Stimulated activated CD8-positive, alpha-beta memory T cell treated with anti-CD3 and anti-CD28 coated beads, Interleukin-4, amount 100 ng/mL, for 4 hours (primary cell): ENCODE measurements around the gene ME2.
"Not testable (repeated sequence)": the region's sequence is repeated elsewhere in the genome, so short reads cannot be mapped to it uniquely, and the experiment has no call there.

Source experiments
- DNase-seq, 2 donors: peaks; one replicate each; pipeline ENCODE4 v3.0.0-alpha.2; 2020; ENCODE audit warnings: low read depth in 2 of 2, low spot score in 1 of 2

The ME2 gene

DNA sequence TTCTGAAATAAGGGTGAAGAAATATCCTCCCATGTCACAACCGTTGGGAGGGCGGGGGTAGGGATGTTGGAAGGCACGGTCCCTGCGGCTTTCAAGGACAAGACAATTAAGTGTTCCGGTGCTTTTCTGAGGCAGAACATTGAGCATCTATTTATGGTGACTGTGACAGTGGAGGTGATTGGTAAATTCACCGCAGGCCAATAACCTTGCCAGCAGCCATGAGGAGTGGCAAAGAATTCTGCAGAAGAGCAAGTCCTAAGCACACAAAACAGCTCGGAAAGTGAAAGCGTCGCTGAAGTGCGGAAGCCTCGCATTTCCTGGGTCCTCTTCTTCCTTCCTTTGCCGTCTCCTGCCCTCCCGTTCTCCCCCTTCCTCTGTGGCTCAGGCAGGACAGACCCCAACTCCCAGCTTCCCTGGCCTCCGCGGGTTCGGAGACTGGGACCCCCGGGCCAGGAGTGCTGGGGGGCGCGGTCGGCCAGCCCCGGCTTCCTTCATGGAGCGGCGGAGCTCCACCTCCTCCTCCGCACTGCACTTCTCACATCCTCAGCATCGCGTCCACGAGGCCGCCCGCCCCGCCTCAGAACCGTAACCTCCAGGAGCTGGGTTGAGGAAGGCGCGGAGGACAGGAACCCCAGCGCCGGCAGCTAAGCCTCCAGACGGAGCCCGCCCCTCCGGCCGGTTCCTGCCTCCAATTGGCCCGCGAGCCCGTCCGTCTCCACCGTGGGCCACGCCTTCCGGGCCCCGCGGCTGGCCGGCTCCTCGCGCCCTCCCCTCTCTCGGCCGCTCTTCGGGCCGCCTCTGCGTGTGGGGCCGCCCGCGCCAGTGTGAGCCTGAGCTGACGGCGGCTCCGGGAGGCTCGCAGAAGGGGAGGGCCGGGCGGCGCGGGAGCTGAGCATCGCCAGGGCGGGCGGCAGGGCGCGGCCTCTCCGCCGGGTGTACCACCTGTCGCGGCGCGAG lies at the start of gene ME2:
Gene ME2, plus strand, starts transcription at position 774 of the 957 bp plus-strand sequence. CDS start 16,703 bp downstream, outside the sequence.
- DNase-seq, result peak; percentile 74 to 75

DNA sequence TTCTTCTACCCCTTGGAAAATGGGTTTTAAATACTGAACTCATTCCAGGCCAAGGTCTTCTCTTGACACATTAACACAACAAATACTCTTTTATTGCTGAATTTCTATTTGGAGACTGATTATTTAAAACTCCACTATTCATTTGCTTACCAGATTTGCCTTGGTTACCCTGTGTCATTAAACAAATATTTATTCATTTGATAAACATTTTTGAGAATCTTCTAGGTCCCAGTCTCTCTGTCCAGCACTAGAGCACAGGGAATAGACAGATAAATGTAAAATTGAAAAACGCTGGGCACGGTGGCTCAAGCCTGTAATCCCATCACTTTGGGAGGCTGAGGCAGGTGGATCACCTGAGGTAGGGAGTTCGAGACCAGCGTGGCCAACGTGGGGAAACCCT lies 49.3 kb upstream of the ME2 start:
- no peak for DNase-seq

DNA sequence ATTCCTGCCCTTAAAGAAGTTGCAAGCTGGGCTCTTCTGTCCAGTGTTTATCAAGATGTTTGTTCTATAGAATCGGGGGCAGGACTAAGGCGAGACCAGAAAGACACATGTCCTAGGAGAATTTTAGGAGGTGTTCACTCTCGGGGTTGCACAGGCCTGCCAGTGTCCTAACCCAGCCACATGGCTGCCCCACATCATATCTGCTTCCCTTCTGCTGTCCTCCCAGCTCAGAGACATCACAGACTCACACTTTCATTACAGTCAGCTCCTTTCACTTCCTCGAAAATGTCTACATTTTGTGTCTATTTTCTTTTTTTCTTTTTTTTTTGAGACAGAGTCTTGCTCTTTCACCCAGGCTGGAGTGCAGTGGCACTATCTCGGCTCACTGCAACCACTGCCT lies 48.4 kb upstream of the ME2 start:
- no peak for DNase-seq

DNA sequence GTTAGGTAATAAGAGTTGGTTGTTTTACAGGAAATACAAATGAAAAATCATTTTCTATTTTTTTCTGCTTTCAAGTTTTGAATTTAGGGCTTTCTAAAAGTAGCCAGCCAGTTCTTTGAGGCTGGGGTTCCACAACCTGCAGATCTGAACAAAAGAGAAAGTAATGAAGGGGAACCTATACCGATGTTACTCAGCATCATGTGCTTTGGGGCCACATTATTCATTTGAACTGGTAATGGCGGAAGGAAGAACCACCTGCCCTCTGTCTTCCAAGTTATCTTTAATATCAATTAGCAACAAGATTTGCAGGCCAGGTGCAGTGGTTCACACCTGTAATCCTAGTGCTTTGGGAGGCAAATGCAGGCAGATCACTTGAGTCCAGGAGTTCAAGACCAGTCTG lies 46.2 kb upstream of the ME2 start:
- no peak for DNase-seq

DNA sequence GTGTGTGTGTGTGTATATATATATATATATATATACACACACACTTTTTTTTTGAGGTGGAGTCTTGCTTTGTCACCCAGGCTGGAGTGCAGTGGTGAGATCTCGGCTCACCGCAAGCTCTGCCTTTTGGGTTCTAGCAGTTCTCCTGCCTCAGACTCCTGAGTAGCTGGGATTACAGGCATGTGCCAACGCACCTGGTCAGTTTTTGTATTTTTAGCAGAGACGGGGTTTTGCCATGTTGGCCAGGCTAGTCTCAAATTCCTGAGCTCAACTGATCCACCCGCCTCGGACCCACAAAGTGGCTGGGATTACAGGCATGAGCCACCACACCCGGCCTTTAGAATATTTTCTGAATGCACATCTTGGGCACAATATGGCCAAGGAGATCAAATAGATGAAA lies 45.4 kb upstream of the ME2 start:
- DNase-seq, result not testable (repeated sequence)

DNA sequence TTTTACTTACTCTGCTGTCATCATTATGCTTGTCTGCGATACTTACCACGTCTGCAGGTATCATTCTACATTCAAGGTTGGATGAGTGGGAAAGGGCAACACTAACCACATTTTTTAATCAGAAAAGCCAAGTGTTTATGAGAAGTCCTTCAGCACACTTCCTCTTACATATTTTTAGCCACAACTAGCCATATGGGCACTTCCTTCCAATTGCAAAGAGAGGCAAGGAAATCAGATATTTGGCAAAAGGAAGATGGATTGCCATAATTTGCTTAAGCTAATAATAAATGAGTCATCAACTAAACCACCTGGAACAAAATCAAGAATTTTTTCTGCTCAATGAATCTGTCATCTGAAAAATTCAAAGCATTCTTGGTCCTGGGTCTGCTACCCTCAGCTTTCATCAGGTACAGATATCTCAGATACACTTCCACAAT lies 42.4 kb upstream of the ME2 start:
- no peak for DNase-seq

DNA sequence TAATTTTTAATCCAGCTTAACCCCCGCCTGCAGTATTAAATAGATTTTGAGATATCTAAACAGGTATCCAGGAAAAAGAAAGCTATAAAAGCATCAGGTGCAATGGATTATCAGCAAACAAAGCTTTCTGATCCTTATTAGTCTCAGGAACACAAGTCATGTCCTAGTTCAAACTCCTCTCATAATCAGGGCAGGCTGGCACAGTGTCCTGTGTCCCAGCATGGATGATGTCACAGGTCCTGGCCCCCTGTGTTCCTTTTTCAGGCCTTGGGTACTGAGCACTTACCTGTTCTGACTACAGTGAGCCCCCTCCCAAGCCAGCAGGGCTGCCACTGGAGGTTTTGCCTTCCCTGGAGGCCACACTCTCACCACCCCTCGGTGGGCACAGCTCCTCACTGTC lies 39.6 kb upstream of the ME2 start:
- no peak for DNase-seq

DNA sequence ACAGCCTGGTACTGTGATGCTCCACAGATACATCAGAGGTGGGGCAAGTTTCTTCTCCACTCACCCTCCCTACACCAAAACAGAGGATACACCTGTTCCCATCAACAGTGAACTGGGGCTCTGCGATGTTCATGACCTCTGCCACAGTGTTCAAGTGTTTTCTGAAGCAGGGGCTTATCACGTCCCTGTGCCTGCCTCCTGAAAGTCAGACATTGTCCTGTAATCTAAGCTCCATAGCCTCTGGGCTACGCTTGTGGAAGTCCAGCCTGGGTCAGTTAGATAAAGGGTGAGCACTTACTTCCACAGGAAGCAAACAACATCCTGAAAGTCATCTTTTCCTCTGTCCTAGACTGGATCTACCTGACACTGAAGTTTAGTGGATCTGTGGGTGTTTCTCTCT lies 38.9 kb upstream of the ME2 start:
- DNase-seq, result no peak

DNA sequence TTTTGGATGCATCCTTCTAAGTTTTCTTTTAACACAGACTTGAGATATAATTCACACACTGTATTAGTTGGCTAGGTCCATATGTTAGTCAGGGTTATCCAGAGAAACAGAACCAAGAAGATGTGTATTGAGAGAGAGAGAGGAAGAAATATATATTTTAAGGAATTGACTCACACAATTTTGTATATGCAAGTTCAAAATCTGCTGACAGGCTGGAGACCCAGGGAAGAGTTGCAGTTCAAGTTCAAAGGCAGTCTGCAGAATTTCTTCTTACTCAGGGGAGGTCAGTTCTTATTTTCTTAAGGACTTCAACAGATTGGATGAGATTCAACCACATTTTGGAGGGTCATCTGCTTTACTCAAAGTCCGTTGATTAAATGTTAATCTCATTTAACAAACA lies 36.1 kb upstream of the ME2 start:
- DNase-seq, result no peak

DNA sequence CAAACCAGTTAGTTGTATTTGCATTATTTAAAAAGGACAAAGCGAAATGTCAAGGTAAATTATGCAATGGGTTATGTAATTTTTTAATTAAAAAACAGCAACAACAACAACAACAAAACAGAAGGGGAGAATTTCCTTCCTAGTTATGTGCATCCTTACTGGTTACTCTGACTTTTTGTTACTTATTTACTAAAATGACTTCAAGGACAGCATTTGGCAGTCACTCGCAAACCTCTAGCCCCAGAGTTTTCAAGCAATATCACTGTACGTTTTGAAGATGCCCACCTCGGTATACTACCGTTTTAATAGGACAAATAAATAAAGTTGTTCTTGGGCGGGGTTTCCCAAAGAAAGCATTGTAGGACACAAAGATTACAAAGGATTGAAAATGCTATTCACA lies 34.4 kb upstream of the ME2 start:
- DNase-seq, result no peak

DNA sequence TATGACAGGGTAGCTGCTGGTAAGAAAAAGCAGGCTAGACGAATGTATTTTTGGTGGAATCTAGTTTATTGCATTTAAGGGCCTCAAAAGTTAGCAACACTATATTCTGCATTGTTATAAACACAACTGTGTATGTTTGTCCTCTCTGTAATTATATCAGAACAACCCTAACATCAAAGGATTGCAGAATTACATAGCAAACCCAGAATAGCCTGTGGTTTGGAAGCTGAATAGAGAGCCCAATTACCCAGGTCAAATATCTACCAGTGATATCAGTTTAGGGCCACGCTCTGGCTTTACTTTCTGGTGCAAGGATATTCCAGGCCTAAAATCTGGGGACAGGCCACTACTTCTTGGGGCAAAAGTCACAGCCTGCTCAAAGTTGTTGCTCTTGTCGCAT lies 34.0 kb upstream of the ME2 start:
- no peak for DNase-seq

DNA sequence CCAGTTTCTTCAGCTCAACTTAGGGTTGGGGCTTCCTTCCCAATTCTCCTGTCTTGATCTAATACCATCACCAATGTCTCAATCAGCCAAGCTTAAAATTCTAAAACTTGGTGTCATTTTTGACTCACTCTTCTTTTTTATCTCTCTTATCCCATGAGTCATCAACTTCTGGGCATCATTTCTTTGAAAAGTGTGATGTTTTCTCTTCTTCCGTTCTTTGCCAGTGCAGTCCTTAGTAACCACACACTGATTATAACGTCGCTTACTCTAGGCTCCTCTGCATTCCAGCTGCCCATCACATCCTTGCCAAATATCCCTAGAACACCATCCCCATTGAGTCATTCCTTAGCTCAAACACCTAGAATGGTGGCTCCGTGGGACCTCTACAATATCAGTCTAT lies 31.7 kb upstream of the ME2 start:
- no peak for DNase-seq

DNA sequence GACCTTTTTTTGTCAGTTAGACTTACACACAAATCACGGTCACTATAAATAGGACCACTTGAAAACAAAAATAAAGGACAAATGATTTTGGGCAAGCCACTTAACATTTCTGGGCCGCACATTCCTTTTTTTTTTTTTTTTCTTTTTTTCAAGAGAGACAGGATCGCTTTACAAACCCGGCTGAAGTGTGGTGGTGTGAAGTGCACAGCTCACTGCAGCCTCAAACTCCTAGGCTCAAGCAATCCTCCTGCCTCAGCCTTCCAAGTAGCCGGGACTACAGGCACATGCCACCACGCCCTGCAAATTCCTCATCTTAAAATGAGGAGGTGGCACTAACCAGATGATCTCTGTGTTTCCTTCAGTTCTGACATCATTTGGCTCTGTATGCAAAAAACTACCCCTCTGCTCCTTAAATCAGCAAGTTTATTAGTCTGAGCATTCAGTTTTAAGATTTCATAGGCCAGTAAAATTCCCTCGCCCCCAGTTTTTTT lies 30.8 kb upstream of the ME2 start:
- no peak for DNase-seq

DNA sequence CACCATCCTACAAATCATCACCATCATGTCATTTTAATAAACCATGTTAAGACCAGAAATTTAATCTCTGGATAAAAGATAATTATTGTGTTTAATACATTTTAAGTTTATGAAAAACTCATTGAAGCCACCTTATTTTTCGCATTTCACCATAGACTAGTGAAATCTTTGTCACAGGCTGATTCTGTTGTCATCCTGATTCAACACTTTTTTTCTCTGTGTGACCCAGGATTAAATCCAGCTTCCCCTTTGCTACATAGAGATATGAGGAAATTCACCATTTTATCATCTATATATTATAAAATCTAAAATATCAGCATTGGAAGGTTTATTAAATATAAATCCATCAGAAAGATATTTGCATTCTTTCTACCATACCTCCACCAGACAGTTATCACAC lies 29.9 kb upstream of the ME2 start:
- no peak for DNase-seq

DNA sequence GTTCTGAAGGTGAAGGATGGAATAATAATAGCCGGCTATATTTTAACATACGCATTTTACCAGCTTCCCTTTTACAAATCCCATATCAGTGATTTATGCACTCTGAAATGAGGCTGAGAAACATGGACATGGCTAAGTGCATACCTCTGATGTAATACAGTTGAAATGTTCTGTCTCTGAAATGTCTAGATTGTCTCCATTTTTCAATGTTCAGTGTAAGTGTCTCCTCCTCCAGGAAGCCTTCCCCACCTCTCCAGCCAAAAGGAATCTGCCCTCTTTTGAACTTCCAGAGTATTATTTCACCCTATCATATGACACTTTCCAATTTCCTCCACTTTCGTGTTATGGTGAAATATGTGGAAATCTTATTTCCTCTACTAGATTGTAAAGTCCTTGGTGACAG lies 29.5 kb upstream of the ME2 start:
- DNase-seq, result no peak

DNA sequence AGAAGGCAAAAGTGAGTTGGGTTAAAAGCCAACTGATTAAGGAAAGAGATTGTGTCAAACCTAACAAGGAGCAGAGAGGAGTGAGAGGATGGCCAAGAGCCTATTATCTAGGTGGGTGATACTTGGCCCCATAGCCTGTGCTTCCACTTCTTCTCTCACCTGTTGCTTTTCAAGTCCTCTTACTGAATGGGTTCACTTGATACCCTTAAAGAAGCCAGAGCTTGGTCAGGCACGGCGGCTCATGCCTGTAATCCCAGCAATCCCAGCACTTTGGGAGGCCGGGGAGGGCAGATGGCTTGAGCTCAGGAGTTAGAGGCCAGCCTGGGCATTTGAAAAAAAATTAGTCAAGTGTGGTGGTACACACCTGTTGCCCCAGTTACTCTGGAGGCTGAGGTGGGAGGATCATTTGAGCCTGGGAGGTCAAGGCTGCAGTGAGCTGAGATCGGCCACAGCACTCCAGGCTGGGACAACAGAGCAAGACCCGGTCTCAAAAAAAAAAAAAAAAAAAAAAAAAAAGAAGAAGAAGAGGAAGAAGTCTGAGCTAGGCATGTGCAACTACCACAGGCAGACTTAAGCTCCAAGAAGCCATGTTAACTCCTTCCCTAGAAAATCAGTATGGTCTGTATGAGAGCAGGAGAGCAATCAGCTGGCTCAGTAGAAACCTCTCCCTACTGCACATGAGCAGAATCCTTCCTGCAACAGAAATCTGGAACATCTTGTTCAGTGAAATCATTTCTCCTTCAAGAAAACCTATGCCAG lies 28.4 kb upstream of the ME2 start:
- DNase-seq, result no peak

DNA sequence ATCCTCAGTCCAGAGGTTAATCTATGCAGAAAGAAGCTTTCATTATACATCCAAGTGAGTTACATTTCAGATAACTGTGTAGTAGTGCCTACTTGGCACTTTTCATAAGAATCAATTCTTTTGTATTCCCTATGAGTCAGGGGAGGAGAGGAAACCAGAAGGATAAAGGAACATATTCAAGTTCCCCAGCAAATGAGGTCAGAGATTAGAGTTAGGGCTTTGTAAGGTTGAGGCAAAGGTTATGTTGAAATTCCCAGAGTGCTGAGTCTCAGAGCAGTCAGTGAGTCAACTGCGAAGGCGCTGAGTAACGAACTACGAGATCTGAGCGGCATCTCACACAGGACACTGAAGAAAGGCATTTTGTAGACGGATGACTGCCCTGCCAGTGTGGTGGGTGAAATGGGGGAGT lies 25.1 kb upstream of the ME2 start:
- DNase-seq, result no peak

DNA sequence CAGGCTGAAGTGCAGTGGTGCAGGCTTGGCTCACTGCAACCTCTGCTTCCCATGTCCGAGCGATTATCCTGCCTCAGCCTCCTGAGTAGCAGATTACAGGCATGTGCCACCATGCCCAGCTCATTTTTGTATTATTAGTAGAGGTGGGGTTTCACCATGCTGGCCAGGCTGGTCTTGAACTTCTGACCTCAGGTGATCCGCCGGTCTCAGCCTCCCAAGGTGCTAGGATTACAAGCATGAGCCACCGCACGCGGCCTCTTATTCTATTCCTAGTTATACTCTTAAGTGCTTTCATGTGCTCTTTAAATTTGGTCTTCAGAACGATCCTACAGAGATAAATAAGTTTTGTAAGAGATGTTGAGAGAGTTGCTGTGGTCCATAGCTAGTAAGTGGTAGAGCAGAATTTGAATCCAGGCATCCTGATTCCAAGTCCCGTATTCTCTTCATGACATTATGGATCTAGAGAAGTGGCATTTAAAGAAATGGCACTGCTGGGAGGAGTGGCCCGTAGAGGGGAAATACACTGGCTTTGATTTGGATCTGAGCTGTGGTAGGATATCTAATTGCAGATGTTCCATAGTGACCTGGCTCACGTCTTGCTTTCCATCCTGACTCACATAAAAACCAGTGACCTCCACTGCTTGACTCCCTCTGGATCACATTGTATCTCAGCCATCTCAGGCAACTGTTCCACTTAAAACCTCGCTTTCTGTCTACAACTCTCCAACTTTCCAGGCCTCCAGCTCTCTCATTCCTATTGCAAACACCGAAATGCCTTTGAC lies 22.8 kb upstream of the ME2 start:
- no peak for DNase-seq

DNA sequence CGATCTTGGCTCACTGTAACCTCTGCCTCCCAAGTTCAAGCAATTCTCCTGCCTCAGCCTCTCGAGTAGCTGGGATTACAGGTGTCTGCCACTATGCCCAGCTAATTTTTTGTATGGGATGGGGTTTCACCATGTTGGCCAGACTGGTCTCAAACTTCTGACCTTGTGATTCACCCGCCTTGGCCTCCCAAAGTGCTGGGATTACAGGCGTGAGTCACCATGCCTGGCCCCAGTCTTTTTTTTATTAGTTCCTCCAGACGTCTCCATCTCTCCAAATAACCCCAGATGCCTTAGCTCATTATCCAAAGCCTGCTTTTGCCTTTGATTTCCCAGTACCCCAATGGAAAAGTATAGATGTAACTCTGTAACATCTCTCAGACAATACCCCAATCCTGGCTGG lies 21.8 kb upstream of the ME2 start:
- not testable (repeated sequence) for DNase-seq

DNA sequence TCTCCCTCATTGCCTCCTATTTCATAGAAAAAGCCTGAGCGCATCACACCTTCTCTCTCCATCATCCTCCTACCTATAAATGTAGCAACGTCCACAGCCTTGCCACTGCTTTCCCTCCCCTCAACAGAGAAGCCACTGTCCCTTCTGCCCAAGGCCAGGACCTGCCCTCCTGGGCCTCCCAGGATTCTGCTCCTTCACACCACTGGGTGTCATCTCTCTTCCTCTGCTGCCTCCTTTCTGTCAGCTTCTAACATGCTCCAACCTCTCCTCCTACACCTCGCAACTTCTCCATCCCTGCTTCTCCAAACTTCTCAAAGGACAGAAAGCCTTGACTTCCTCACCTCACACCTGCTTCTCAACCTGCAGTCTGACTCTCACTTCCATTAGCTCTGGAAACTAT lies 21.2 kb upstream of the ME2 start:
- DNase-seq, result no peak

DNA sequence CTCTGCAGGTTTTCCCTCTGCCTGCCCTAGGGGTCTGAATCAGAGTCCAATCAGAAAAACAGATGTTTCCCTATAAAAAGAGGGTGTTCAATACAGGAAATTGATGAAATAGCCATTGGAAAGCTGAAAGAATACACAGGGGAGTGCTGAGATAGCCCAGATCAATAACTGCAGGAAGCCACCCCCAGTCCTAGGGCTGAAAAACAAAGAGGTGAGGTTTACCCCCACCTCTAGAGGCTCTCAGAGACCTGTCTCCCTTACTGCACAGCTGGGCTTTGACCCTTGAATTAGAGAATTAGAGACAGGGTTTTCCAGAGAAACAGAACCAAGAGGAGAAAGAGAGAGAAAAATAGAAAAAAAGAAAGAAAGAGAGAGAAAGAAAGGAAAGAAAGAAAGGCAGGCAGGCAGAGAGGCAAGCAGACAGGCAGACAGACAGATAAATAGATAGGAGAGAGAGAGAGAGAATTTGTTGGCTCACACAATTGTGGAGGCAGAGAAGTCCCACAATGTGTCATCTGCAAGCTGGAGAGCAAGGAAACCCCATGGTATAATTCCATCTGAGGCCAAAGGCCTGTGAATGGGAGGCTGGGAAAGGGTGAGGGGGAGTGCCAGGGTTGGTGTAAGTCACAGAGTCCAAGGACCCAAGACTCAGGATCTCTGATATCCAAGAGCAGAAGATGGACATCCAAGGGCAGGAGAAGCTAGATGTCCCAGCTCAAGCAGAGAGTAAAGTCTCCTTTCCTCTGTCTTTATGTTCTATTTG lies 18.9 kb upstream of the ME2 start:
- no peak for DNase-seq
